ELF-1 (cell line): ENCODE data around the gene SCN10A.
A peak's percentile ranks its signal among the peaks of the same experiment; 100 is the strongest.

ENCODE experiments used
- DNase-seq: peaks from one replicate; pipeline ENCODE4 v3.0.0-alpha.2; 2016; ENCODE audit warnings: low read depth, low spot score

The SCN10A gene

DNA sequence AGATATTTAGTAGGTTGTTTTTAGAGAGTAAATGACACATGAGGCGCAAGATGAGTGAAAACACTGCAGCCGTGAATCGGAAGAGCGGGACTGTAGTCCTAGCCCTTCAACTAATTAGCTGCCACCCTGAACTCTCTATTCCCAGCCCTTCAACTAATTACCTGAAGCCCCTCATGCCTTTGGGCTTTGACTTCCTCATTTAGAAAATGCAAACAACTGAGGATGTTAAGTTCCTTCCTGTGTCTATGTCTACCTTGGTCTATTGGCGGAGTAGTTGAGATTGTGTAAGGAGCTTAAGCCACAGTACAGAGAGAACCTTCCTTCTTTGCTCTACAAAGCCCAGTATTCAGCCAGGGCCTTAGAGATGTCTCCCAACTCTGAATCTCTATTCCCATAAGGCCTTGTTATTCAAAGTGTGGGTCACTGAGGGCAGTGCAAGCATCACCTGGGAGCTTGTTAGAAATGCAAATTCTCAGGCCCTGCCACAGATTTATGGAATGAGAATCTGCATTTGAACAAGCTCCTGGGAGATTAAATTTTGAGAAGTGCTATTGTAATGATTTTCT lies 94.7 kb downstream of the SCN10A start:
- DNase-seq: no peak

DNA sequence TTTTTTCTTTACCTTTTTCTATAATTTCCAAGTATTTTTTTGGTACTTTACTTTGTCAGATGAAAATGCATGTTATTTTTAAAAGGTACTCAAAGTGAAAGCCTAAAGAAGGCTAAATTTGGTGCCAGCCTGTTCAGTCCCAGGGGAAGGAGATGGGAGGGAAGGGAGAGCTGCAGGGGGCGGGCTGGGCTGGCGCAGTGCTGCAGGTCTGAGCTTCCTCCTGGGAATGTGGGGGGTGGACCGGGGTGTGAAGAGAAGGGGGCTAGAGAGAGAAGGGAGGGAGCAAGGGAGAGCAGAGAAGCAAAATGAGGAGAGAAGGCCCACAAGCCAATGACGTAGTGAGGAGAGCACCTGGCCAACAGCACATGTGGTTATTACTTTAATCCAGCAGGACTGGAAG lies 95.6 kb downstream of the SCN10A start:
- no peak for DNase-seq

DNA sequence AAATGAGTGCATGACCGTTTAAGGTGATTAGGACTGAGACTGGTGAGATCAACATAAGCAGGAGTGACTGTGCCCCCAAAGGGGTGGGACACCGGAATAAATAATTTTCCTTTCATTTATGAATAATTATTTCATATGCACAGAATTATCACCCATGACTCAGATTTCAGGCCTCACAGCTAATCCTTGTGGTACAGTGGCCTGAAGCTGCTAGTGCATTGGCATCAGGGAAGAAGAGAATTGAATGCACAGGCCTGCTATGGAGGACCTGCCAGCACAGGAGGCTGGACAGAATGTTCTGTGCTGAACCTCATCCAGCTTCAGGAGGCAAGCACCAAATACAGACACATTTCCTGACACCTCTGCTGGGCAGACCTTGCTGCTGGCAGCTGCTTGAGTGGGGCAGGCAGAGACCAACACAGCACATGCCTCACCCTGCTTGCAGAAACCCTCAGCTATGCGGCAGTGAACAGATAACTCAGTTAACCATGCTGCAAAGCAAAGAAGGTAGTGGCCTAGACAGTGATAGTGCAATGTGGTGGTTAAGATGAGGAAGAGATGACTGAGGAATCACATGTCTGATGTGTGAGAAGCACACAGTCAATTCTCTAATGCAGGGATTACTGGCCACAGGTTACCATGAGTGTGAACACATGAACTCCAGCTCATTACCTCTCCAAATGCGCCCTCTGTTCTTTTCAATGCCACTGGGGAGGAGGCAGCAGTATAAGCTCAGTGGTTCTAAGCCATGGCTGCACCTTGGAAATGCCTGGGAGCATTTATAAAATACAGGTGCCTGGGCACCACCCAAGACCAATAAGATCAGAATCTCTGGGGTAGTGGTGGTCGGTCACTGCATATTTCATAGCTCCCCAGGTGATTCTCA lies 98.4 kb downstream of the SCN10A start:
- DNase-seq: no peak

DNA sequence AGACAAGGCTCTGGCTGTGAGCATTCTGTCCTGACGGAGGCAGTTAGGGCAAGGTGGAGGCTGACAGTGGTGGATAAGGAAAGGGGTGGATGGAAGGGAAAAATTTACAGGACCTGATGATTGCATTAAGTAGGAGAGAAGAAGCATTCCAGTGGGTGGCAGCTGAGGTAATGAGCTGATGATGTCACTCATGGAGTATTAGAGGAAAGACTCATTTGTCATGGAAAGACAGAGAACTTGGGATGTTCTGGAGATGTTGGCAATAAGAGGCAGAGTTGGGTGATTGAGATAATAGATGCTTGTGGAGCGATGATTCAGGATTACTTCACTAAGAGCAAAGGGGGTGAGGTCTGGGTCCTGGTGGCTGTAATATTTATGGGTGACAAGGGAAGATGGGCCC lies 102.9 kb downstream of the SCN10A start:
- DNase-seq: no peak

DNA sequence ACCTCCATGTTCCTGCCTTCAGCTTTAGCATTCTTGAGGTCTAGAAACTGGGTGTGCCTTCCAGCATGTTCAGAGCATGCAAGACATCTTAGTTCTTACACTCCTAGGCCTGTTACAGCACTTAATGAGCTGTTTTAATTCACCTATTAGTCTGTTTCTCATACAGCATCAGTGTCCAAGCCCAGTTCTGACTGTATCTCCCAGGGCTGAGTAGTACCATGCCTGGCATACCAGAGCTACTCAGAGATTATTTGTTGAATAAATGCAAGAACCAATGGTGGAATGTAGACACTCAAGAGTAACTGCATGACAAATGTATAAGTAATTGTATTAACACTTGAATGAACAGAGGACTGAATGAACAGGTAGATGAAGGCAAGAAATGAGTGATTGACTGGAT lies 104.7 kb downstream of the SCN10A start:
- no peak for DNase-seq

DNA sequence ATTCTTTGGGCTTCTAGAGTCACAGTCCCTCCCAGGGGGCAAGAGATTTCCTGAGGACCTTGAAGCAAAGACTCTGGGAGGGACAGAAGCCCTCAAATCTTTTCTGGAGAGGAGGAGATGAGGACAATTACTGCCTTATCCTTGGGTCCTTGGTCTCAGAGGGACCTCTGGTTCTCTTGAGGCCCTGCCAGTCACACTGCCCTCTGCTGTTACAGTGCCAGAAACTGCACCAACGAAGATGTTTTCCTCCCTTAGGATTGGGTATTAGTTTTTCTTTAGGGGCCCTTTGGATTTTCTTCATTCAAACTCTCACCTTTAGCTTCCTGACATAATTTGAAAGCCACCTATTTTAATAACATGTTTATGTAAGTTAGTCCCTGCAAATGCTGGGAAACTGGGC lies 108.3 kb downstream of the SCN10A start:
- DNase-seq: no peak

DNA sequence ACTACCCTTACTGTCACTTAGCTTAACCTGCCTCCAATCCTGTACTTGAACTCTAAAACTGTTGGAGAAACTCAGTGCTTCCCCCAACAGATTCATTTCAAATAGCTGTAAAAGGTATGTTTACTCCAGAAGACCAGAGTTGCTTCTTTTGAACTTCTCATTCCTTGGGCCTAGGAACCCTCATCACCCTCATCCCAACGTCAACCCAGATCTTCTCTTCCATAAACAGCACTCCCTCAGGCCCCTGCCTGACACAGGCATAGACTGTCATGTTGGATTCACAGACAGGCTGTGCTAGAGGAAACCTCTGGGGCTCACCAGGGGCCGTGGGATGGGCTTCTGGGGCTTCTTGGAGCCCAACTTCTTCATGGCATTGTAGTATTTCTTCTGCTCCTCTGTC lies 109.1 kb downstream of the SCN10A start:
- no peak for DNase-seq

DNA sequence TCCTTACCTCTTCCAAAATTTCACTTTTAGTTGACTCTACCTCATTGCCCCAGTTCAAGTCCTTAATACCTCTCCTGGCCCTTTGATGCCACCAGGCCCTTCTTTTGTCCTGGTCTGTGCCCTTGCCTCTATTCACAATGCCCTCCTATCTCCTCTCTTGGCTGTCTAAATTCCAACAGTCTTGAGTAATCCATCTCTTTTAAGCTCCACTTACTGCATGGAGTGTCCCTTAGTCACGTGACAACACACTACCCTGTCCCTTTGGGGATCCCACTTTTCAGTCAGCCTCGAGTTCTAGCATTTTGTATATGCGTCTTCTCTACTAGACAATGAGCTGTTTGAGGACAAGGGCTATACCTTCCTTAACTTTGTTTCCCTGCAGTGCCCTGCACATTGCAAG lies 113.8 kb downstream of the SCN10A start:
- no peak for DNase-seq

DNA sequence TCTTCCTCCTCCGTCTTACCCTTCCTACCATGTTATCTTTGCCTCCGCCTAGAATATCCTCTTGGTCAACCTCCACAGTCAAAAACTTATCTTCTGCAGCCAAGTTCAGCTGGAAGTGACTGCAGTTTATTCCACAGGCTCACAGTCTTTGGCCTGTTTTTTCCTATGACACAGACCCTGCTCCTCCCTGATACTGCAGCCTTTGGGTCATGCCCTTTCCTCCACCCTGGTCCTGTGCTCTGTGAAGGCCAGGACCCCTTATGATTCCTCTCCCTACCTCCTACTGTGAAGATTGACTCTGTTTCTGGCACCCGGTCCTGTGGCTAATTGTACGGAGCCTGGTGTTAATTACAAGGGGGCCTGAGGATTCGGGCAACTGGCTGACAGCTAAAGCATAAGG lies 117.3 kb downstream of the SCN10A start:
- no peak for DNase-seq

DNA sequence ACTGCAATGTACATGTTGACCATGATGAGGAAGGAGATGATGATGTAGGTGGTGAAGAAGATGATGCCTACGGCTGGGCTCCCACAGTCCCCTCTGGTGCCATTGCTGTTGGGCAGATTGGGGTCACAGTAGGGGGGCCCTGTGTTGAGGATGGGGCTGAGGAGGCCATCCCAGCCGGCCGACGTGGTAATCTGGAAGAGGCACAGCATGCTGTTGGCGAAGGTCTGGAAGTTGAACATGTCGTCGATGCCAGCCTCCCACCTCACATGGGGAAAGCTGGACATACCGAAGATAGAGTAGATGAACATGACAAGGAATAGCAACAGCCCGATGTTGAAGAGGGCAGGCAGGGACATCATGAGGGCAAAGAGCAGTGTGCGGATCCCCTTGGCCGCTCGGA lies 118.0 kb downstream of the SCN10A start:
- no peak for DNase-seq

DNA sequence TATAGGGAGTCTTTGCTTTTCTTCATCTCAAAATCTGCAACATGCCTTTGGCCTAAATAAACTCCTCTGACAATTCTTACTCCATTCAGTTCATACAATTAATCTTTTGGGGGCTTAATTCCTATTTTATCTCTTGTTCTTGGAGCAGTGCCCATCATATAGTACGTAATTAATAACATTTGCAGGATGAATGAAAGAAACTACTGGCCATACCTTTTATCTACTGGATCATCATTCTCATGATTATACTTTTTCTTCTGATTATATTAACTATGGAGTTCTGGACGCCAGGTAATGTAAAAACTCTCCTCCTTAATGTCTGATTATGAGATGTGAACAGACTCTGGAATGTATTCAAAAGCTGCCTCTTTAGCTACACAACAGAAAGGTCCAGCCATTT lies 120.0 kb downstream of the SCN10A start:
- no peak for DNase-seq

DNA sequence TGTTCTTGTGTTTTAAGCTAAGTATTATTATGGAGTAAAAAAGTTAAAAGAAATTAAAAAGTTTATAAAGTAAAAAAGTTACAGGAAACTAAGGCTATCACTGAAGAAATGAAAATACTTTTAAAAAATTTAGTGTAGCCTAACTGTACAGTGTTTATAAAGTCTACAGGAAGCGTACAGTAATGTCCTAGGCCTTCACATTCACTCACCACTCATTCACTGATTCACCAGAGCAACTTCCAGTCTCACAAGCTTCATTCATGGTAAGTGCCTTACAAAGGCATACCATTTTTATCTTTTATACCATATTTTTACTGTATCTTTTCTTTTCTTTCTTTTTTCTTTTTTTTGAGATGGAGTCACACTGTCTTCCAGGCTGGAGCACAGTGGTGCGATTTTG lies 125.8 kb downstream of the SCN10A start:
- DNase-seq: no peak

DNA sequence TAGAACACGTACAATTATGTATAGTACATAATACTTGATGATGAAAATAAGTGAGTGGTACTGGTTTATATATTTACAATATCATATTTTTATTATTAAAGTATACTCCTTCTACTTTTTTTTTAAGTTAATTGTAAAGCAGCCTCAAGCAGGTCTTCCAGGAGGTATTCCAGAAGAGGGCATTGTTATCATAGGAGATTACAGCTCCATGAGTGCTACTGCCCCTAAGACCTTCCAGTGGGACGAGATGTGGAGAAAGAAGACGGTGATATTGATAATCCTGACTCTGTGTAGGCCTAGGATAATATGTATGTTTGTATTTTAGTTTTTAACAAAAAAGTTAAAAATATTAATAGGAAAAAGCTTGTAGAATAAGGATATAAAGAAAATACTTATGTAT lies 126.2 kb downstream of the SCN10A start:
- no peak for DNase-seq

DNA sequence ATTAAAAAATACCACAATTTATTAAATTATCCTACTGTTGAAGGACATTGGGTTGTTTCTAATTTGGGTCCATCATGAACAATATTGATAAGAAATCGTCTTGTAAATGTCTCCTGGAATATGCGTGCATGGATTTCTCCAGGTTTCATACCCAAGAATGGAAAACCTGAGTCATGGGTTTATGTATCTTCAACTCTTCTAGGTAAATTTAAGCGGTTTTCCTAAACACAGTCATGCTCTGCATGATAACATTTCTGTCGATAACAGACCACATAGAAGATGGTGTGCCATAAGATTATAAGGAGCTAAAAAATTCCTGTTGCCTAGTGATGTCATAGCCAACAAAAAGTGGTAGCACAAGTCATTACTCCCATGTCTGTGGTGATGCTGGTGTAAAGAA lies 126.7 kb downstream of the SCN10A start:
- DNase-seq: no peak

DNA sequence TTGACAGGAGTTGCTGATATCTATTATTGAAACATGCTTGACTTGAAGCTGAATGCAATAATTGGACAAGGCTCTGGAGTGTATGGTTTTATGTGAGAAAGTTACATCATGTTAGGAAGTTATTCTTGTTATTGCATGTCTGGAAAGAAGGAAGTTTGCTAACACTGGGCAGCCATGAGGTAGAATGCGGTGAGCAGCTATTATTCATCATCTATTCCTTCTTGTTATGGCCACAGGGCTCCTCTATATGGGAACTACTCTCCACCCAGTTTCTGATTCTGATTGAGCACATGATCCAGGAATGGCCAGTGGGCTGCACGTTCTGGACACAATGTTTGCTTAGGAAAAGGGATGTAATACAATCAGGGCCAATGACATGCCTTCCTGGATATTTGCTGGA lies 128.7 kb downstream of the SCN10A start:
- no peak for DNase-seq

DNA sequence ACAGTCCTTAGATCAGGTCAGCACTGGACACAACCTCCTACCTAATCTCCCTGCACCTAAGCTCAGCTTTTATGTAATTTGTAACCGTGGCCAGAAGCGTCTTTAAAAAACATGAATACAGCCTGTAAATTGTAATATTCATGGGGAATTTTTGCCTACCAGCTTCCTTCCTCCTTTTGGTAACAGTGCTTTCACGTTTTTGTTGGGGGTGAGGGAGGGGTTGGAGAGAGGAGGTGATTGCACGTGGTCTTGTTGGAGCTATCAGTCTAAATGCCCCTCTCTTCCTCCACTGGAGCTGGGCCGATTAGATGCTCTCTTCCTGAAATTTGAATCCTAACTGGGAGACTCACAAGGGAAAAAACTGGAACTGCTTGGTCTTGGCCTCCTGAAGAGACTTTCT lies 131.5 kb downstream of the SCN10A start:
- no peak for DNase-seq

DNA sequence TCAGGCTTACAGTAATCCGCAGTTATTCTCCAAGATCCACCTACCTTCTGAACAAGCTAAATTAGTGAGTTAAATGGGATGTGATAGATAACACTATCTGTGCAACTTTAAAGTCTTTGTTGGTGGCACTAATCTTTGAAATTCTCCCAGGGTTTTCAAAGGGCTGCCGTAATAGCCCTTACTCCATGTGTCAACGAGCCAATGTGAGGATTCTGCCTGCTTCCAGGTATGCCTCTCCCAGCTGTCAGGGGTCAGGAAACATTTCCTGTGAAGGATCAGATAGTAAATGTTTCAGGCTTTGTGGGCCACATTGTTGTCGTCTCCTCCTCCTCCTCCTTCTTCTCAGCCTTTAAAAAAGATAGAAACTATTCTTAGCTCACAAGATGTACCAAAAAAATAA lies 146.3 kb downstream of the SCN10A start:
- no peak for DNase-seq

DNA sequence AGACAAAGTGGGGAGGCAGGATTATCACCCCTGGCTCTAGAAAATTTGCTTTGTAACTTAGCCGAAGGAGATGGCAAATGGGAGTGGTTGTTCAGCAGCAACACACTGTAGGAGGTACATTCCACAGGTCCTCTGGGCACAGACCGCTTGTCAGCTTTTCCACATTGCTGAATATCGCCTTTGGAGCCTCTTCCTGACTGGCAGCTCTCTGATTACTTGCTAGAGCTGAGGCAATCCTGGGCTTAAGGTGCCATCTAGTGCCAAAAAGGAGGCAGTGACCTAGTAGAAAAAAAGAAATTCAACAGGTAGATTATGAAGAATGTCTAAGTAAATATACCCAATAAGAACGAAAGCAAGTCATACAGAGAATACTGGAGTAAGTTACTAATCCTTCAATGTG lies 153.5 kb downstream of the SCN10A start:
- peak; percentile 83 for DNase-seq

DNA sequence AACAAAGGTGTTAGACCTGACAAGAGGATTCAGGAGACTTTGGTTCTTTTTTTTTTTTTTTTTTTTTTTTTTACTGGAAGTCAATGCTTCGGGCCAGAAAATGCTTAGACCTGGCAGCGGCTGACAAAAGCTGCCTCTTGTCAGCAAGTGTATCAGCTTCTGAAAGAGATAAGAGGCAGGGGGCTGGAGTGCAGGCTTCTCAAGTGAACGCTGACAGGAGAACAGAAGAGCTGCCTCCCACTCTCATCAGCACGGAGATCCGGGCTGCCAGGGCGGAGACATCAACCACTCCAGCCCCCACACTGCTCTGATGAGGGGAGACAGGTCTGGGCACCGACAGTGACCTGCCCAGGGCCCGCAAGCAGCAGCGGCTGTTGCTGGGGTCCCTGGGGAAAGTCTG lies 157.2 kb downstream of the SCN10A start:
- DNase-seq: peak; percentile 75

DNA sequence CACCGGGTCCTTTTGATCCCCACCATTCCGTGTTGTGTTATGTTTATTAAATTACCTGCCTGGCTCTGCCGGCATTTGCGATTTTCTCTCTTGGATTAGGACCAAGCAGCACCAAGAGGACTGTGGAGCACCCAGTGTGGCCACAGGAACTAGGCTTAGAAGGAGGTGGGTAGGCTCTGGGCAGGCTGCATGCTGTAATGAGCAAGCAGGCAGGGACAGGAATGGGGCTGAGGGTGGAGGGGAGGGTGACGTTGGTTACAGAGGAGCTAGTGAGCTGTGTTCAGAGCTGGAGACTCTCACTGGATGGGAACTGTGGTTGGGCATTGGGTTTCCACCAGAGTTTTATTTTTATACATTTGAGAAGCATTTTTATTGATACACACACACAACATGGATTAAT lies 158.6 kb downstream of the SCN10A start:
- no peak for DNase-seq

DNA sequence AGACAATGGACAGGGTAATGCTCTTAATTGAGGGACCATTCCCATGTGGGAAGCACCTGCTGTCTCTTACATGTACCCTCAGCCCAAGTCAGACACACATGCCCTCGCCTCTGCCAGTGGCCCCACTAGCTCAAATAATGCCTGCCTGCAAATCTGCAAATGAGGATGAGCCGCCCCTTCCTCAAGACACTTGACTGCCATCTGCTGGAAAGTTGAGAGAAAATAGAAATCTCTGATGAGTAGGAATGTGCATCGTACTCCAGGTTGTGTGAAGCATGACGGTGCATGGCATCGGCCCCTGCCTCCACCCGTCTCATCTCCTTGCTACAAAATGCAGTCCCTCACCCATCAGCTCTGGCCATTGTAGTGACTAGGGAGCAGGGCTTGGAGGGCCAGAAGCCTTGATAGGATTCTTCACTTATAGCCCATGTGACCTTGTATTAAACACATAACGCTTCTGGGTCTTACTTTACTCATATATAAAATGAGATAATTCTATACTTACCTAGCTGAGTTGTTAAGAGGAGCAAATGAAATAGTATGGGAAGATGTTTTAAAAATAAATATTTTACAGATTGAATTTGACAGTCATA lies 160.2 kb downstream of the SCN10A start:
- peak; percentile 69 for DNase-seq

DNA sequence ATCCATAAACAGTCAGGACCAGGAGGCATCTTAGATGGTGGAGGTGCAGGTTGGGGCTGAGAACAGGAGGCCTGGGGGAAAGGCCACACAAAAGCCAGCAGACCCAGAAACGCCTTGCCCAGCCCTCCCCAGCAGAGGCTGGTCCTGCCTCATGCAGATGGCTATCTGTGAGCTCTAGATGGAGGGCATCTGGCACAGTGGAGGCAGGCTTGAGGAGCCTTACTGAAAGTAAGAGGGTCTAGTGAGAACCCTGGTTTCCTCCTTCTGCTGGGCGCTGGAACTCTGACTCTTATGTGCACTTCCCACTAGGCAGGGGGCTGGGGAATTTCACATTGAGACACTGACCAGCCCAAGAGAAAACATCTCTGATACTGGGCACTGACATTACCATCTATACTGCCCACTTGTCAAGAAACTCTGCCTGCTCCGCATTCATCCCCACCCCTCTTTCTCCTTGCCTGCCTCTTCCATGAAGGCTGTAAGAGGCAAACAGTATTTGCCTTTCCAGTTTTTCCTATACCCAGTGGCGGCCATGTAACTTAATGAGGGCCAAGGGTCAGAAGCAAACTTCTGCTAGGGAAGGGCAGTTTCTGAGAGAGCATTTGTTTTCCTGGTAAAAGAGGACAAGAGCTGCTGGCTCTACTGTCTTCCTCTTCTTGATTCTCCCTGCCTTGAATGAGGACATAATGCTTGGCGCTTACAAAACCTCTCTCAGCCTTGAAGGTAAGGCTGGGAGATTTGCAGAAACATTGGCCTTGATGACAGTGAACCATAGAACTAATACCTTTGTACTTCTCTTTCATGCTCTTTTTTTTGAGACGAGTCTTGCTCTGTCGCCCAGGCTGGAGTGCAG lies 162.1 kb downstream of the SCN10A start:
- DNase-seq: no peak
